Measurements from ENCODE around the gene FOSL2.

GRCh38 chr2:28408764-28409599 is 16.3 kb downstream of the FOSL2 start:
- TF ChIP-seq EZH2 (optimal IDR thresholded peaks at IDR 0.05; ENCODE audit: low read depth, low read length) (no peak), CTCF (IDR thresholded peaks at IDR 0.05; ENCODE audit: low read length) (no peak), EZH2phosphoT487 (IDR thresholded peaks at IDR 0.05; ENCODE audit: low read length) (no peak)
